ENCODE data around the gene COPS7B. TPM values are rescaled to one million over a fixed set of nuclear protein-coding genes. Genes with fewer than 3 reads are reported as not detected.

COPS7B gene
- polyA plus RNA-seq, 3 donors, result 53.8 to 64.4 (median 62.5) TPM

Other genes starting within 250 kb of the COPS7B start
- gene TEX44, start 193.6 kb upstream of the COPS7B start, polyA plus RNA-seq (ENCODE audit: insufficient read length in 3 of 3), result not detected
- gene PTMA, start 77.9 kb upstream of the COPS7B start, polyA plus RNA-seq (ENCODE audit: insufficient read length in 3 of 3), result 1,000 to 10,000 TPM; 1,989 to 2,420 (median 2,020) TPM
- 10 to 100 TPM; 22.5 to 28.7 (median 25.7) TPM for gene PDE6D, start 5.2 kb upstream of the COPS7B start, polyA plus RNA-seq (ENCODE audit: insufficient read length in 3 of 3)
- gene NPPC, start 140.0 kb downstream of the COPS7B start, polyA plus RNA-seq (ENCODE audit: insufficient read length in 3 of 3), result under 1 TPM; 0.22 to 0.73 (median 0.47) TPM
- 10 to 100 TPM; 37.6 to 40.8 (median 38.2) TPM for gene DIS3L2, start 175.3 kb downstream of the COPS7B start, polyA plus RNA-seq (ENCODE audit: insufficient read length in 3 of 3)